ENCODE data around the gene B4GALNT2.
A peak's percentile ranks its signal among the peaks of the same experiment; 100 is the strongest.
"Not testable (repeated sequence)": the region's sequence is repeated elsewhere in the genome, so short reads cannot be mapped to it uniquely, and the experiment has no call there.

B4GALNT2 gene

GRCh38 chr17:49162866-49163265 lies 30.3 kb downstream of the B4GALNT2 start:
- no peak for TF ChIP-seq CTCF (IDR thresholded peaks at IDR 0.05; ENCODE audit: borderline replicate concordance, insufficient read depth, low read depth, low read length)
- no peak overlapping the region for H3K4me3 ChIP-seq (ENCODE audit: low read depth, low read length)

- TF ChIP-seq CTCF (IDR thresholded peaks at IDR 0.05; ENCODE audit: borderline replicate concordance, insufficient read depth, low read depth, low read length): no peak
- H3K4me3 ChIP-seq (ENCODE audit: low read depth, low read length): no peak overlapping the region
Observed at GRCh38 chr17:49165143-49165542, 32.6 kb downstream of the B4GALNT2 start.

GRCh38 chr17:49168706-49169105 lies 36.1 kb downstream of the B4GALNT2 start:
- no peak overlapping the region for H3K4me3 ChIP-seq (ENCODE audit: low read depth, low read length)
- no peak for TF ChIP-seq CTCF (IDR thresholded peaks at IDR 0.05; ENCODE audit: borderline replicate concordance, insufficient read depth, low read depth, low read length)

GRCh38 chr17:49170216-49170615 lies 37.6 kb downstream of the B4GALNT2 start:
- TF ChIP-seq CTCF (IDR thresholded peaks at IDR 0.05; ENCODE audit: borderline replicate concordance, insufficient read depth, low read depth, low read length): no peak
- H3K4me3 ChIP-seq (ENCODE audit: low read depth, low read length): no peak overlapping the region

- H3K4me3 ChIP-seq (ENCODE audit: low read depth, low read length): not testable (repeated sequence)
Observed at GRCh38 chr17:49170711-49171110, 38.1 kb downstream of the B4GALNT2 start.

GRCh38 chr17:49175978-49176377 lies 43.4 kb downstream of the B4GALNT2 start:
- H3K4me3 ChIP-seq (ENCODE audit: low read depth, low read length): not testable (repeated sequence)

- TF ChIP-seq CTCF (IDR thresholded peaks at IDR 0.05; ENCODE audit: borderline replicate concordance, insufficient read depth, low read depth, low read length): peak; percentile 71
- no peak overlapping the region for H3K4me3 ChIP-seq (ENCODE audit: low read depth, low read length)
Observed at GRCh38 chr17:49180303-49180702, 47.7 kb downstream of the B4GALNT2 start.

- H3K4me3 ChIP-seq (ENCODE audit: low read depth, low read length): no peak overlapping the region
- TF ChIP-seq CTCF (IDR thresholded peaks at IDR 0.05; ENCODE audit: borderline replicate concordance, insufficient read depth, low read depth, low read length): no peak
Observed at GRCh38 chr17:49180998-49181635, 48.5 kb downstream of the B4GALNT2 start.

Measured in GM12875 (cell line).